H1 (cell line): ENCODE data around the gene MYLK2.

ENCODE experiments used
- CBX8 ChIP-seq: fragments of 300-800, 300-1000 bp; sonication (generic); IDR thresholded peaks from 2 replicates; pipeline ENCODE4 v1.7.1; 2016; ENCODE audit warnings: low read depth, low read length, borderline replicate concordance
- EP300 ChIP-seq, 2 experiments: IDR thresholded peaks; 1 replicate in 1 of 2; 2 replicates in 1 of 2; pipeline ENCODE4 v1.6.1; 2011 to 2012; ENCODE audit warnings: low read depth in 2 of 2, low read length in 2 of 2, mild to moderate bottlenecking in 2 of 2, borderline replicate concordance in 1 of 2, inconsistent platforms in 1 of 2, moderate library complexity in 1 of 2
- NRF1 ChIP-seq: IDR thresholded peaks from 2 replicates; pipeline ENCODE4 v1.6.1; 2011; ENCODE audit warnings: mild to moderate bottlenecking, low read depth, low read length, improper control_type of control experiment
- TF ChIP-seq, protein P1 (sequence below): IDR thresholded peaks from 2 replicates; pipeline ENCODE4 v1.6.1; 2012; ENCODE audit warnings: inconsistent platforms

DNA sequence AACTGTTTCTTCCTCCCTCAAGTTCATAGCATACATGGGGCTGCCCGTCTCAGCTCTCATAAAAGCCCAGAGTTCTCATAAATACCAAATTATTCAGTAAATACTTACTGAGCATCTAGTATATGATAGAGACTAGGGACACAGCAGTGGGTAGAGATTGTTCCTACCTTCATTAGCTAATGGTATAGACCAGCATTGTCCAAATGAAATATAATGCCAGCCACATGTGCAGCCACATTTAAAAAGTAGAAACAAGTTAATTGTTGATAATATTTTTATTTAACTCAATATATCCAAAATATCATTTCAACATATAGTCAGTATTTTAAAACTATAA, 52.4 kb downstream of the MYLK2 start:
- no peak for TF ChIP-seq CBX8
- TF ChIP-seq, protein P1, sequence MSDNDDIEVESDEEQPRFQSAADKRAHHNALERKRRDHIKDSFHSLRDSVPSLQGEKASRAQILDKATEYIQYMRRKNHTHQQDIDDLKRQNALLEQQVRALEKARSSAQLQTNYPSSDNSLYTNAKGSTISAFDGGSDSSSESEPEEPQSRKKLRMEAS: no peak
- TF ChIP-seq EP300 (IDR thresholded peaks at IDR 0.05; ENCODE audit: borderline replicate concordance in 1 of 2, low read depth in 2 of 2, low read length in 2 of 2): no peak
- no peak for TF ChIP-seq NRF1
